ENCODE results near the gene GABPB1. TPM values are rescaled to one million over a fixed set of nuclear protein-coding genes. Genes with fewer than 3 reads are reported as not detected.
A peak's percentile ranks its signal among the peaks of the same experiment; 100 is the strongest.

The GABPB1 gene
- total RNA-seq, 2 donors from 2014 or later, result 25.9 to 32.3 TPM

DNA sequence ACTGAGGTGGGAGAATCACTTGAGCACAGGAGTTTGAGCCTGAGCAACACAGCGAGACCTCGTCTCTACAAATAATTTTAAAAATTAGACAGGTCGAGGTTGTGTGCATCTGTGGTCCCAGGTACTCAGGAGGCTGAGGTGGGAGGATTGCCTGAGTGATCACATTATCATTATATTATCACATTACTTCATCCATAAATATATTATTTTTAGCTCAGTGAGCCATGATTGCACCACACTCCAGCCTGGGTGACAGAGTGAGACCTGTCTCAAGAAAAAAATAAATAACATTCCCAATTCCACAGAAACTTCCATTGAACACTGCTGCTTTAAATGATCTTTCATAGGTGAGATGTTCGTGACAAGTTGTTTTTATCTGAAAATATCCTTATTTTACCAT, 21.8 kb downstream of the GABPB1 start:
- Mint-ChIP-seq H3K4me3 (no peak overlapping the region), H3K27ac (no peak overlapping the region), H3K27me3 (no peaks in the 10 kb centered on the region), H3K36me3 (ENCODE audit: low read depth) (peaks cover 5% of the 10 kb centered on the region), H3K4me1 (peaks cover 22% of the 10 kb centered on the region)
- DNase-seq (no peak), ATAC-seq (no peak)
- no peaks in the 10 kb centered on the region for H3K9me3 ChIP-seq (ENCODE audit: control insufficient read depth, low read length, poor library complexity, severe bottlenecking)

DNA sequence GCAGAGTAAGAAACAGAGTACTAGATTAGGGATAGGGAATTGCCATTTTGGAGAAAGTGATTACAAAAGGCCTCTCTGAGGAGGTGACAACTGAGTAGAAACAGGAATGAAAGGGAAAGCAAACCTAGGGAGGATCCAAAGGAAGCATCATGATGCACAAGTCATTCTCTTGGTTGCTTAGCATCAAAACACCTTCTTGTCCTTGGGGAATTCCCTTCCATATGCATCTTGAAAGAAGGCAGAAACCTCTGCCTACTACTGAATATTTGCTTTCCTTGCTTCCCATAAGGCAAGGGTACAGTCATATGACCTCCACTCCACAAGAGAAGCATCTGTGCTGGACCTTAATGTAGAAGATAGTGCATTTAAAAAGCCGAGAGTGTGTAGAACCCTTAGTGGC, 24.1 kb downstream of the GABPB1 start:
- peak; percentile 42 for ATAC-seq
- no peak for DNase-seq
- peak overlapping the region; percentile 78 for H3K27ac Mint-ChIP-seq
- peaks cover 5% of the 10 kb centered on the region for H3K36me3 Mint-ChIP-seq (ENCODE audit: low read depth)
- peaks cover 22% of the 10 kb centered on the region for H3K4me1 Mint-ChIP-seq
- H3K27me3 Mint-ChIP-seq, result no peaks in the 10 kb centered on the region
- H3K9me3 ChIP-seq (ENCODE audit: control insufficient read depth, low read length, poor library complexity, severe bottlenecking), result no peaks in the 10 kb centered on the region
- no peak overlapping the region for H3K4me3 Mint-ChIP-seq

DNA sequence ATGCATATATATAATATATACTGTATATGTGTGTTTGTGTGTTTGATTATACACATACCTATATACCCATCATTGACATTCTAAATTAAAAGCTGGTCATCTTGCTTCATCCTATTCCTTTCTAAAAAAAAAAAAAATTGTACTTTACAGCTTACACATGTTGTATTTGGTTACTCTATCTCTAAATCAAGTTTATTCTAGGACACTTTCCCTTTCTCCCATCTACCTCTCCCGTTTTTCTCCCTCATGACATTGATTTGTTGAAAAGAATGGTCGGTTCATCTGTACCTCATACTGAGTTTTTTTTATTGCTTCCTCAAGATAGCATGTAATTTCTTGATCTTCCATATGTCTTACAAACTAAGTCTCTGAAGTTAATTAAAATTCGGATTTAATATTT, 26.9 kb downstream of the GABPB1 start:
- no peak overlapping the region for H3K4me3 Mint-ChIP-seq
- H3K27me3 Mint-ChIP-seq, result no peaks in the 10 kb centered on the region
- no peak overlapping the region for H3K27ac Mint-ChIP-seq
- peaks cover 21% of the 10 kb centered on the region for H3K4me1 Mint-ChIP-seq
- no peaks in the 10 kb centered on the region for H3K9me3 ChIP-seq (ENCODE audit: control insufficient read depth, low read length, poor library complexity, severe bottlenecking)
- ATAC-seq (no peak), DNase-seq (no peak)
- H3K36me3 Mint-ChIP-seq (ENCODE audit: low read depth), result peaks cover 5% of the 10 kb centered on the region

DNA sequence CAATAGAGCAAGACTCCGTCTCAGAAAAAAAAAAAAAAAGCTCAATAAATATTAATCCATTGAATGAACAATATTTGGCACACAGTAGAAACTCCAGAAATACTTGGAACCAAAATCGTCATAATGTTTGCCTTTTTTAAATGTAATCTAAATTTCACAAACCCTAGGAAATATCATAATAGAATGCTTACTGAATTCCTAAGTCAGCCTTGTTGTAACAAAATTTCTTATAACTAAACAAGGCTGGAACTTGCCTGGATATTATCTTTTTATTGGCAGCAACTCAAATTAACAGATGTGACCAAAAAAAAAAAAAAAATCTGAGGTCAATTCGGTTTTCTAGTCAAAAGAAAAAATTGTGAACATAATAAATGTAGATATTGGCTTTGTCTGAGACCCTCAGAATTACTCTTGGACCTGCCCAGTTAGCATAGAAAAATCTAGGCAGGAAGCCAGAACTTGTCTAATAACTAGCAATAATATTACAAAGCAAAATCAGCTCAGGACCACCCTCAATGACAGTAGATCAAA, 33.3 kb downstream of the GABPB1 start:
- no peak for DNase-seq
- Mint-ChIP-seq H3K36me3 (ENCODE audit: low read depth) (peaks cover 2% of the 10 kb centered on the region), H3K4me1 (peaks cover 24% of the 10 kb centered on the region), H3K27ac (peak overlapping the region; percentile 92), H3K4me3 (no peak overlapping the region), H3K27me3 (no peaks in the 10 kb centered on the region)
- H3K9me3 ChIP-seq (ENCODE audit: control insufficient read depth, low read length, poor library complexity, severe bottlenecking), result no peaks in the 10 kb centered on the region
- no peak for ATAC-seq

DNA sequence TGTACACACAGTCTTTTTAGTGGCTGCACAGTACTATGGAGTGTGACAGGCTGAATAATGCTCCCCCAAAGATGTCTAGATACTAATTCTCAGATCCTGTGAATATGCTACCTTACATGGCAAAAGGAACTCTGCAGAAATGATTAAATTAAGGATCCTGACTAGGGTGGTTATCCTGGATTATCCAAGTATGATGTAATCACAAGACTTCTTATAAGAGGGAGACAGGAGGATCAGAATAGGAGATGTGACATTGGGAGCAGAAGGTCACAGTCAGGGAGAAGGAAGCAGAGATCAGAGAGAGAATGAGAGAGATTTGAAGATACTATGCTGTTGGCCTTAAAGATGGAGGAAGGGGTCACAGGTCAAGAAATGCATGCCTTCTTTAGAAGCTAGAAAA, 34.5 kb downstream of the GABPB1 start:
- H3K9me3 ChIP-seq (ENCODE audit: control insufficient read depth, low read length, poor library complexity, severe bottlenecking), result no peaks in the 10 kb centered on the region
- peaks cover 27% of the 10 kb centered on the region for H3K4me1 Mint-ChIP-seq
- peak overlapping the region; percentile 47 for H3K4me3 Mint-ChIP-seq
- no peaks in the 10 kb centered on the region for H3K27me3 Mint-ChIP-seq
- no peak for ATAC-seq
- peaks cover 2% of the 10 kb centered on the region for H3K36me3 Mint-ChIP-seq (ENCODE audit: low read depth)
- H3K27ac Mint-ChIP-seq, result peak overlapping the region; percentile 92
- no peak for DNase-seq

DNA sequence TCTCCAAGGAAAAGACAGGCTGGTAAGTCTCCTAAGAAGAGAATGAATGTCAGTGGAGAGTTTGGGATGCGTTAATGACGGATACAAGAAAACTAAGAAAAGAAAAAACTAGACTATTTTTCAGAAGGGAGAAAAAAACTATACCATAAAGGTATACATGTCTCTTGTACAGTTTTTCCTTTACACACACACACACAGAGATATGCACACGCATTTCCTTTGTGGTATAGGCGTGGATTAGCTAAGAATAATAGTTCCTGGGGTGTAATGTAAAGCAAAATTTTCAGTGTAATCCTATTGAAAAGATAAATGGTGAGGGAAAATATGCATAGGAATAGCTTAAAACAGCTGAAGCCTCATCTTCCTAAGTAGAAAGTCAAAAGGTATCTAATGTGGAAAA, 36.3 kb downstream of the GABPB1 start:
- Mint-ChIP-seq H3K4me1 (peaks cover 22% of the 10 kb centered on the region), H3K27ac (peak overlapping the region; percentile 92), H3K36me3 (ENCODE audit: low read depth) (no peaks in the 10 kb centered on the region), H3K27me3 (no peaks in the 10 kb centered on the region), H3K4me3 (peak overlapping the region; percentile 91)
- H3K9me3 ChIP-seq (ENCODE audit: control insufficient read depth, low read length, poor library complexity, severe bottlenecking), result no peaks in the 10 kb centered on the region
- ATAC-seq (peak; percentile 50), DNase-seq (no peak)

DNA sequence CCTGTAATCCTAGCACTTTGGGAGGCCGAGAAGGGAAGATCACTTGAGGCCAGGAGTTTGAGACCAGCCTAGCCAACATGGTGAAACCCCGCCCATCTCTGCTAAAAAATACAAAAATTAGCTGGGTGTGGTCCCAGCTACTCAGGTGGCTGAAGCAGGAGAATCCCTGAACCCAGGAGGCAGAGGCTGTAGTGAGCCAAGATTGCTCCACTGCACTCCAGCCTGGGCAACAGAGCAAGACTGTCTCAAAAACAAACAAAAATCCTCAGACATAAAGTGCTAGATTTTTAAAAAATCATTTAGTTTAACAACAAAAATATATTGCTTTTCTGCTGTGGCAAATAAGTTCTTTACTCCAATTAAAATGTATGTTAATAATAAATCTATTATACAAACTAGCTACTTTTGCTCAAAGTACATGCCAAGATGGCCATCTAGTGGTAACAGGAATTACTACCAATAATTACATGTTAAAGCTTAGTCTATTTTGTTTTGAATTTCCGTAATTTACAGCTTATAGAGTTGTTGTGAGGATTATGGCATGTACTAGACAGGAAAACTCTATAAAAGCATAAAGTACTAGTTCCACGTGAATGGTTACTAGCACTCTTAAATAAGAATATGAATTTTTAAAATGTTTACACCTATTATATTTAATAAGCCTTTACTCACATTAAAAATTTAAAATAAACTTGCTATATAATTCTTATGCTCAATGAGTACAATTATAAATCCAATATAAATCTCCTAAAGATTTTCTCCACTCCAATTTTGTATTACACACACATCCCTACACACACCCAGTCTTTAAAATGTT, 39.0 kb downstream of the GABPB1 start:
- peak; percentile 63 for ATAC-seq
- Mint-ChIP-seq H3K4me3 (no peak overlapping the region), H3K27me3 (no peaks in the 10 kb centered on the region), H3K4me1 (peaks cover 26% of the 10 kb centered on the region), H3K27ac (no peak overlapping the region), H3K36me3 (ENCODE audit: low read depth) (no peaks in the 10 kb centered on the region)
- no peaks in the 10 kb centered on the region for H3K9me3 ChIP-seq (ENCODE audit: control insufficient read depth, low read length, poor library complexity, severe bottlenecking)
- no peak for DNase-seq

DNA sequence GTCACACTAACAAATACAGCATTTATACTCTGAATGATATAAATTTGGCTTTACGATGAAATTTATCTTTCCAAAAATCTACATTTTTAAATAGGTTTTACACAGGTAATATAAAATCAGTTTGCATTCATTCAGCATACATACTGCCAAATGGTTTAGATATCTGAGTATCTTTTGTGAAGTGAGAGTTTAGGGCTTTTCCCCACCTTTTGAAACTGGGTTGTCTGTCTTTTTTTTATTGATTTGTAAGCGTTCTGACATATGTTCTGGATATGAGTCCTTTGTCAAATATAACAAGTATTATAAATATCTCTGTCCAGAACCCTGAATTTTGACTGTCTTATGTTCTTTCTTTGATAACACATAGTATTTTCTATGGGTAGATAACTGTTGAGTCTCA, 42.4 kb downstream of the GABPB1 start:
- ATAC-seq, result no peak
- H3K4me1 Mint-ChIP-seq, result peaks cover 9% of the 10 kb centered on the region
- H3K27ac Mint-ChIP-seq, result no peak overlapping the region

DNA sequence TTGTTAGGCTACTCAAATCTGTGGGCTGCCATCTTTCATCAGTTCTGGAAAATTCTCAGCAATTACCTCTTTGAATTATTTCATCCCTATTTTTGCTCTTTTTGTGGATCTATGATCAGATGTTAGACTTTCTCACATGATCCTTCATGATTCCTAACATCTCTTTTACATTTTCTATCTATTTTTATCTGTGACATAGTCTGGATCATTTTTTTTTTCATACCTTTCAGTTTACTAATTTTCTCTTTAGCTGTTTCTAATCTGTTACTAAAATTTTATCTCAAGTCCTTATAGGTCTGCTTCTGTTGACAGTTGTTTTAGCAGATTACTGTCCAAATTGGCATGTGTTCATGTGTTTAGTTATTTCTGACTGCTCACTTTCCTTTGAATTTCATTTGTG, 47.2 kb downstream of the GABPB1 start:
- H3K4me1 Mint-ChIP-seq, result peaks cover 6% of the 10 kb centered on the region
- DNase-seq, result no peak
- no peak overlapping the region for H3K27ac Mint-ChIP-seq
- H3K4me3 Mint-ChIP-seq, result no peak overlapping the region
- peaks cover 5% of the 10 kb centered on the region for H3K36me3 Mint-ChIP-seq (ENCODE audit: low read depth)
- no peaks in the 10 kb centered on the region for H3K9me3 ChIP-seq (ENCODE audit: control insufficient read depth, low read length, poor library complexity, severe bottlenecking)
- H3K27me3 Mint-ChIP-seq, result no peaks in the 10 kb centered on the region
- ATAC-seq, result no peak

More for the DNA sequence above, 42.4 kb downstream of the GABPB1 start:
- Mint-ChIP-seq H3K27me3 (no peaks in the 10 kb centered on the region), H3K4me3 (no peak overlapping the region), H3K36me3 (ENCODE audit: low read depth) (peaks cover 3% of the 10 kb centered on the region)
- no peak for DNase-seq
- no peaks in the 10 kb centered on the region for H3K9me3 ChIP-seq (ENCODE audit: control insufficient read depth, low read length, poor library complexity, severe bottlenecking)

DNA sequence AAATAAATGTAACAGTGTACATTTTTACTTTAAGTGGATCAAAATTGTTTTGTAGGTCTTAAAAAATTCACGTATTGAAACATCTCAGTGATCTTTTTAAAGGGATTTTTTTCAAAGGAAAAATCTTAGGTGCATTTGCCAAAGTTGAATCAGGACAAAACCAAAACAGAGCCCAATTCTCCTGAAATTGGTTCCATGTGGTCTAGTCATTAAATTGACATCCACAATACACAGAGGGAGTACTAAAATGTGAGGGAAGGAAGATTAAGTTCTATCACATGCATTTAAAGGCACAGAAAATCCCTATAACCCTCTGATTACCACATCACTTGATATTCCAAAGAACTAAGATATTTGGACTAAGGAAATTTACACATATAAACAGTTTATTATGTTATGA, 50.2 kb downstream of the GABPB1 start:
- H3K9me3 ChIP-seq (ENCODE audit: control insufficient read depth, low read length, poor library complexity, severe bottlenecking), result no peaks in the 10 kb centered on the region
- Mint-ChIP-seq H3K27ac (no peak overlapping the region), H3K27me3 (no peaks in the 10 kb centered on the region), H3K4me3 (no peak overlapping the region), H3K36me3 (ENCODE audit: low read depth) (peaks cover 5% of the 10 kb centered on the region), H3K4me1 (no peaks in the 10 kb centered on the region)
- DNase-seq (no peak), ATAC-seq (no peak)

DNA sequence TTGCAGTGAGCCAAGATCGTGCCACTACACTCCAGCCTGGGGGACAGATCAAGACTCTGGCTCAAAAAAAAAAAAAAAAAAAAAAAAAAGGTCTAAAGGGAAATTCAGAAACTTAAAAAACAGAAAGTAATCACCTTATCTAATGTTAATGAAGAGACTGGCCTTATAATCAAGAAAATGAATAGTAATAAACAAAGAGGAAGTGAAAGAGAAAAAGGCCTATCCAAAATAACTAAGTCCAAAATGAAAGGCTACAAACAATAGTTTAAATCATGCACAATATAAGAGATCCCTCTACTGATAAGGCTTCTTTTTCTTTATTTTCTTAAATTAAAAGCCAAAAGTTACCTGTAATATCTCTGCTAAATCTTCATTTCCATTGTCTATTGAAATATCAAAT, 52.4 kb downstream of the GABPB1 start:
- ATAC-seq (no peak), DNase-seq (no peak)
- no peak overlapping the region for H3K4me3 Mint-ChIP-seq
- no peaks in the 10 kb centered on the region for H3K27me3 Mint-ChIP-seq
- H3K9me3 ChIP-seq (ENCODE audit: control insufficient read depth, low read length, poor library complexity, severe bottlenecking), result no peaks in the 10 kb centered on the region
- peaks cover 2% of the 10 kb centered on the region for H3K36me3 Mint-ChIP-seq (ENCODE audit: low read depth)
- H3K27ac Mint-ChIP-seq, result peak overlapping the region; percentile 61
- H3K4me1 Mint-ChIP-seq, result no peaks in the 10 kb centered on the region

DNA sequence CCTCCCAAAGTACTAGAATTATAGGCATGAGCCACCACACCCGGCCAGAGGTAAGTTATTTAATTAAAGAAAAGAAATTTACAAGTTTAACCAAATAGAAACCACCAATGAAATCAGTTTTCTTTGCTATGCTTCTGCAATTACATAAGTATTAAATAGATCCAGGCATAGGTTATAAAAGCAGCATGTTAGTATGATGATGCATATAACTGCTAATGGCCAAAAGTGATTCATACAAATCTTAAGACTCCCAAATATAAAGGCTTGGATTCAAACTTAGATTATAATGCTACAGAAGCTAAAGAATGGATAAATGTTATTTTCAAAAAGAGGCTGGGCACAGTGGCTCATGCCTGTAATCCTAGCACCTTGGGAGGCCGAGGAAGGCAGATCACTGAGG, 56.7 kb downstream of the GABPB1 start:
- Mint-ChIP-seq H3K36me3 (ENCODE audit: low read depth) (no peaks in the 10 kb centered on the region), H3K4me3 (no peak overlapping the region), H3K27me3 (no peaks in the 10 kb centered on the region), H3K27ac (no peak overlapping the region), H3K4me1 (peaks cover 4% of the 10 kb centered on the region)
- no peaks in the 10 kb centered on the region for H3K9me3 ChIP-seq (ENCODE audit: control insufficient read depth, low read length, poor library complexity, severe bottlenecking)
- ATAC-seq (no peak), DNase-seq (no peak)

DNA sequence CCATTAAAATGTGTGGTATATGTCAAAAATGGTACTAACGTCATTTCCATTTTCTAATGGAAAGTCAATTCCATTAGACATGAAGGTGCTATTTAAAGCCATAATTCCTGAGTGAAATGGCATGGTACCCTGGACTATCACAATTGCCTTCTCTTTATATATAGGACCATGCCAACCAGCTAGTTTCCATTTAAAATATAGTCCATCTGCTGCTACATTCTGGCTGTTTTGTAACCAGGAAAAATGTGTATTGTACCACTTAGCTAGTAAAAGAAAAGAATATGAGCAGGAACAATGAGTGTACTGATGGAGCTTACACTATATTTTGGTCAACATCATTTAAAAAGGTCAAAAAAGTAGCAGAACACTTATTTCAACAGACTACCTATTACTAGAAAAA, 59.0 kb downstream of the GABPB1 start:
- Mint-ChIP-seq H3K36me3 (ENCODE audit: low read depth) (no peaks in the 10 kb centered on the region), H3K27me3 (no peaks in the 10 kb centered on the region), H3K4me3 (no peak overlapping the region), H3K4me1 (peaks cover 4% of the 10 kb centered on the region), H3K27ac (peak overlapping the region; percentile 32)
- ATAC-seq, result no peak
- DNase-seq, result no peak
- H3K9me3 ChIP-seq (ENCODE audit: control insufficient read depth, low read length, poor library complexity, severe bottlenecking), result no peaks in the 10 kb centered on the region

DNA sequence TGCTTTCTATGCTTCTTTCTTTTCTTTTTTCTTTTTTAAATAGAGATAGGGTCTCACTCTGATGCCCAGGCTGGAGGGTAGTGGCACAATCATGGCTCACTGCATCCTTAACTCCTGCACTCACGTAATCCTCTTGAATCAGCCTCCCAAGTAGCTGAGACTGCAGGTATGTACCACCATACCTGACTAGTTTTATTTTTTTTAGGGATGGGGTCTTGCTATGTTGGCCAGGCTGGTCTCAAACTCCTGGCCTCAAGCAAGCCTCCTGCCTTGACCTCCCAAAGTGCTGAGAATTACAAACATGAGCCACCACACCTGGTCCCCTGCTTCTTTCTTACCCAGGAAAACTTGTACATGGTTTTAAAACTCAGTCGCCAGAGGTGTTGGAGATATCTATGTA, 65.2 kb downstream of the GABPB1 start:
- peaks cover 5% of the 10 kb centered on the region for H3K4me1 Mint-ChIP-seq
- no peaks in the 10 kb centered on the region for H3K9me3 ChIP-seq (ENCODE audit: control insufficient read depth, low read length, poor library complexity, severe bottlenecking)
- no peak overlapping the region for H3K4me3 Mint-ChIP-seq
- no peak for DNase-seq
- H3K27ac Mint-ChIP-seq, result no peak overlapping the region
- H3K36me3 Mint-ChIP-seq (ENCODE audit: low read depth), result peaks cover 3% of the 10 kb centered on the region
- no peak for ATAC-seq
- no peaks in the 10 kb centered on the region for H3K27me3 Mint-ChIP-seq
